HG03521 (cell line): ENCODE measurements around the gene TLX1.

Experiments used
- ATAC-seq: cut with Tn5 transposase; IDR thresholded peaks from one replicate; pipeline ENCODE4 v1.9.1; 2021; ENCODE audit warnings: mild to moderate bottlenecking, moderate library complexity; ENCODE audit not compliant: unreplicated experiment

The TLX1 gene

DNA sequence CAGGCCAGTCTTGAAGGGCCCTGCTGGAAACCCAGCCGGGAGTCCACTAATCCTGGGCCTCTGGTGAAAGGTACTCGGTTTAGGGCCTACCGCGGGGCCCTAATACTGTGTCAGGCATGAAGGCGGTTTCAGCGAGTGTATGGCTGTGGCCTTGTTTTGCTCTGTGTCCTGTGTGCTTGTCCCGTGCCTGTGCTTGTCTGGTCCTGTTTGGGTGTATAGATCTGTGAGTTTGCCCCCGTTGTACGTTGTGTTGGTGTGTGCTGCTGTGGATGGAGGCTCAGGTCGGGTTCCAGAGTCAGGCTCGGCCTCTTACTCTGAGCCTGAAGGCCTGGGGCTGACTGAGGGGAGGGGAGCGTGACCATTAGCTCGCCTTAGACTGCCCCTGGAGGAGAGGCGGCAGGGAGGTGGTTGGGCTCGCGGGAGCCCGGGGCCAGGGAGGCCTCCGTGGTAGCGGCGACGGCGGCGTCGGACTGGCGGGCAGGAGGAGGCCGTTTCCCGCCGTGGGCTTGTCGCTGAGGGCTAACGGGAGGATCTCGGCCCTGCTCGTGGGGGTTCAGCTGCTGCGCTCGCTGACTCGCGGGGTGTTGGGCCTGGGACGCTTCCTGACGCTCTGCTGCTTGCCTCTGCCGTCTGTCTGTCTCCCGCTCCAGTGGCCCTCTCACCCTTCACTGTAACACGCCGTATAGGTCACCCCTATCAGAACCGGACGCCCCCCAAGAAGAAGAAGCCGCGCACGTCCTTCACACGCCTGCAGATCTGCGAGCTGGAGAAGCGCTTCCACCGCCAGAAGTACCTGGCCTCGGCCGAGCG, 2.6 kb downstream of the TLX1 start:
- ATAC-seq, result no peak

DNA sequence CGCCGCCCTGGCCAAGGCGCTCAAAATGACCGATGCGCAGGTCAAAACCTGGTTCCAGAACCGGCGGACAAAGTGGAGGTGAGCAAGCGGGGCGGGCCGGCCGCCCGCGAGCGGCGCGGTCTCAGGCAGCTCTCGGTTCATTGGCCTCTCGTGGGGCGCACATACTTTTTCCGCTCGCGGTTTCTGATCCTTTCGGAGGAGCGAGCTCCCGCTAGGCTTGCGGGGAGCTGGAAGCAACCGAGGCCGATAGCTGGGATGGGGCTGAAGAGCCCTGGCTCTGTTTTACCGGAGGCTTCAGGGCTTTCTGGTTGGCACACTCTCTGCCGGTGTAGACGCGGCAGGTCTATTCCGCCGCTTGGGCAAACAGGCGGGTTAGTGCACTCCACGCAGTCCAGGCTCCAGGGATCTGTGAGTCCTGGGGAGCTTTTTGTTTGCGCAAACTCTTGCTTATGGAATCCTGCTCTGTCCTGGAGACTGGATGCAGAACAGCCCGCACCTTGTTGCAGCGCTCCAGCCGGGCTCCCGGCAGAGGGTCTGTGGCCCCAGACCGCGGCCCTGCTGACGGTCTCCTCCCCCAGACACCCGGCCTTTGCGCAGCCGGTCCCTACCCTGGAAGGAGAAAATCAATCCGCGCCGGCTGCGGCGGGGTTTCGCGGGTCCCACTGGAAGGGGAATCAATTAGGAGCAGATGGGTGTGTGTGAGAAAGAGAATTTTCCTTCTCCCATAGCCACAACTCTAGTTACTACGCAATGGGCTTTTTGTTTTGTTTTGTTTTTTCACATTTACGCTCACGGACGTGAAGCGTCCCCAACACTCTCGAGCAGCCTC, 3.4 kb downstream of the TLX1 start:
- ATAC-seq, result no peak

DNA sequence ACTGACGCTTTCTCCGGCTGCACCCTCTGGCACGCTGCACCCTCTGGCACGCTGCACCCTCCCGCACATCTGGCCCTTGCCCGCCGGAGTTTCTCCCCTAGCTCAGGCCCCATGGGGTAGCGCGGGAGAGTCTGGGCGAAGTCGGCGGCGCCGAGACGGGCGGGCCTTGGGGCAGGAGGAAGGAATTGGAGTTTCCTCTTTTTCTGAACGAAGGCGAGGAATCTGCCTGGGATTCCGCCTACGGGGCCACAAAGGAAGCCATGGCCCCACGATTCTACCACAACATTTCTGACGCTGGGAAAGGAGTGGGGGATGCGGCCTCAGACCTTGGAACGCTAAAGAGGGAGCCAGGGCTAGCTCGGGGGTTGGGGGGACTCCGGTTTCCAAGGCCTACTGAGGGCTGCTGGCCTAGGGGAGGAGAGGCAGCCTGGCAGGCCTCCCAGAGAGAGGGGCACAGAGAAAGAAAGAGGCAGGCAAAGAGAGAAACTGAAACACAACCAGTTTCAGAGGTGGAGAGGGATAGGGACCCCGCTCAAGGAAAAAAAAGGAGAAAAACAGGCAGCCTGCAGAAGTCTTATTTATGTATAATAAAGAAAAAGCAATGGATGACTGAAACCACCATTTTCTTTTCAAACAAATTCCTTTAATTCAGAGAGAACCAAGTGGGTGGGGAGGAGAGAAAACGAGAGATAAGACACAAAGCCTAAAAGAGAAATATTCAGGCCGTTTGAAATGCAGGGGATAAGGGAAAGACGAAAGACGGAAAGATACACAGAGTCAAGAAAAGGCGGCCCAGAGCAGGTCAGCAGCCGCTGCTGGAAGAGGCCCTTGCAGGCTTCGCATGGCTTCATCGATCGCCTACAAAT, 4.3 kb downstream of the TLX1 start:
- ATAC-seq, result no peak

DNA sequence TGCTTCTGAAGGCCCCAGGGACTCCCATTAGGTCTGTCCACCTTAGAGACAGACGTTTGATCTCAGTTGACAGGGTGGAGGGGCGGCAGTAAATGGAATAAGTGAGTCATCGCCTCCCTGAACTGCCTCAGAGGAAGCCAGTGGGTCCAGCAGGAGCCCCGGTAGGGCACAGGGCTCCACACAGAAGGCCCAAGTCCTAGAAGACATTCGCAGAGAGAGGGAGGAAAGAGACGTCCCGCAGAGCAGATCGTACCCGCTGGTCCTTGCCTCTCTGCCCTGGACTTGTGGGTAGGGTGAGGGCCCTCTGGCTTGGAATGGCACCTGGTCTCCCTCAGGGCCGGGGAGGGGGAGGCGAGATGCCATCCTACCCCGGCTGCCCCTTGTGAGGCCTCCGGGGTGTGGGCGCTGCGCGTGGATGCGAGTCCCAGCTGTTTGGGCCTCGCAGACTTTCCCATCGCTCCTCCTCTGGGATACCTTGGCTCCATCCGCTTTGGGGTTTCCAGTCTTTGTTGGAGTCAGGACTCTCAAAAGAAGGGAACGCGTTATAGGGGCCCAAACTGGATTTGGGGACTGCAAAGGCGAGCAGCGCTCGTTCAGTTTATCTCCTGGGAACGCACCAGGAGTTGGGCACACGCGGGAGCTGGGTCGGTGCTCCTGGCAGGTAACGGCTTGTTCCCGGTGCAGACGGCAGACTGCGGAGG, 5.1 kb downstream of the TLX1 start:
- ATAC-seq, result no peak

DNA sequence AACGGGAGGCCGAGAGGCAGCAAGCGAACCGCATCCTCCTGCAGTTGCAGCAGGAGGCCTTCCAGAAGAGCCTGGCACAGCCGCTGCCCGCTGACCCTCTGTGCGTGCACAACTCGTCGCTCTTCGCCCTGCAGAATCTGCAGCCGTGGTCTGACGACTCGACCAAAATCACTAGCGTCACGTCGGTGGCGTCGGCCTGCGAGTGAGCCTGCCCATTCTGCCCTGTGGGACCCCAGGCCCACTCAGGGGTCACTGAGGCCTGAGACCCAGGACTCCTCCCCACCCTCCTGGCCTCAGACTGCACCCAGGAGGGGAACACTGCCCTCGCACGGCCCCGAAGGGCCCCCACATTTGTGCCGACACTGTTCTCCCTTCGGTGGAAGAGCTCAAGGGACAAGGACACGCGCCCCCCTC, 5.6 kb downstream of the TLX1 start:
- ATAC-seq, result no peak

DNA sequence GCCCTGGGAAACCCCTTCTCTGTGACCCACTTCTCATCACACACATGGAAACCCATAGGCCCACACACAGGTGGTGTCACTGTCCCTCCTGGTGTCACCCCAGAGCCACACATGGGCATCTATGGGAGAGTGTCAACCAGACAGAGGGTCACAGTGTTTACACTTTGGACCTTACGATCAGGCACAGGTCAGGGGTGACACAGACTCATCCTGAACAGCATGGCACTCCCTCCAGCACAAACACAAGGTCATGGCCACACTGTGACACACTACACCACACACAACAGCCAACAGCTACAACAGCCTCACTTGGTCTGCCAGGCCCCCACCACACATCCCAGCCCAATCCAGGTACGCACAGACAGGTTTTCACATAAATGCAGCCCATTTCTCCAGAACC, 6.2 kb downstream of the TLX1 start:
- ATAC-seq, result no peak

DNA sequence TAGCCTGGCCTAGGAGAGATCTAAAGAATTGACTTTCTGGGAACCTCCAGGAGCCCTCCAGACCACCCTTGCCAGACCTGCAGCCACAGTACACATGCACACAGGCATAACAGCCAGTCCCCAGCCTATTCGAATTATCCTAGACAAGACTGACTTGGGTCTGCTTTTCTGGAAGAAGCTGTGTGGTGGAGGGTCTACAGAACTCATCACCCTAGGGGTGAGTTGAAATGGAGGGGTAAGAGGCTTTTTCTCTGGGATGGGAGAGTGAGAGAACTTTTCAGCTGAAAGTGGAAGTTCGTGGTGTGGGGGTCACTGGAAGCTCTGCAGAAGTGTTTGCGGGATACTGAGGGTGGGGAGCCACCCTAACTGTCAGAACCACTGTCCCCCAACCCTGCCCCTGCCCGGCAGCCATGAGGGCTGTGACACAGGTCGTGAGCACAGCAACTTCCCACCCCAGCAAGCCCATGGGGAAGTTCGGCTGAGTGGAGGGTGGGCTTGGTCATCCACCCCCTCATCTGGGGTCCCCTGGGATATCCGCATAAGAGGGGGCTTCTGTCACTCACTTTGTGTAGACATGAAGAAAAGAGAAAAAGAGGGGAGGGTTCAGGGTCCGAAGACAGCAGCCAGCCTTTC, 7.8 kb downstream of the TLX1 start:
- no peak for ATAC-seq

DNA sequence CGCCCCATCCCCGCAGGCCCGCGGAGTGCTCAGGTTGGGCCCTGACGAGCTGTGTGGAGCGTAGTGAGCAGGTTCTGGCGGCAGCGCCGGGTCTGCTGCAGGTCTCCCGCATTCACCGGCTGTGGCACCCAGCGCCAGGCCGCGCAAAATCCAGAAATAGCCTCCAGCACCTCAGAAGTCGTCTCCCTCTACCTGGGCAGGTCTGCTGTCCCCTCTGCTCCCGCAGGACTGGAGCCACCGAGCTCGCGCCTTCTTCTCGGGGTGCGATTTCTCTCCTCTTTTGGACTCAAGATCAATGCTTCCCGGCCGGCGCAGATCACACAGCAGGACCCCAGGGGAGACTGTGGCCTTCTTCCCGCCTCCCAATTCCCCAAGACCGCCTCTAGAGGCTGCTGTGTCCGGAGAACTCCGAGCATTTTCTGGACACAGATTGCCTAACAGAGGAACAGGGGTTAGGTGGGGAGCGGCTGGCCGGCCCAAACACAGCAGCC, 8.4 kb downstream of the TLX1 start:
- ATAC-seq, result no peak

DNA sequence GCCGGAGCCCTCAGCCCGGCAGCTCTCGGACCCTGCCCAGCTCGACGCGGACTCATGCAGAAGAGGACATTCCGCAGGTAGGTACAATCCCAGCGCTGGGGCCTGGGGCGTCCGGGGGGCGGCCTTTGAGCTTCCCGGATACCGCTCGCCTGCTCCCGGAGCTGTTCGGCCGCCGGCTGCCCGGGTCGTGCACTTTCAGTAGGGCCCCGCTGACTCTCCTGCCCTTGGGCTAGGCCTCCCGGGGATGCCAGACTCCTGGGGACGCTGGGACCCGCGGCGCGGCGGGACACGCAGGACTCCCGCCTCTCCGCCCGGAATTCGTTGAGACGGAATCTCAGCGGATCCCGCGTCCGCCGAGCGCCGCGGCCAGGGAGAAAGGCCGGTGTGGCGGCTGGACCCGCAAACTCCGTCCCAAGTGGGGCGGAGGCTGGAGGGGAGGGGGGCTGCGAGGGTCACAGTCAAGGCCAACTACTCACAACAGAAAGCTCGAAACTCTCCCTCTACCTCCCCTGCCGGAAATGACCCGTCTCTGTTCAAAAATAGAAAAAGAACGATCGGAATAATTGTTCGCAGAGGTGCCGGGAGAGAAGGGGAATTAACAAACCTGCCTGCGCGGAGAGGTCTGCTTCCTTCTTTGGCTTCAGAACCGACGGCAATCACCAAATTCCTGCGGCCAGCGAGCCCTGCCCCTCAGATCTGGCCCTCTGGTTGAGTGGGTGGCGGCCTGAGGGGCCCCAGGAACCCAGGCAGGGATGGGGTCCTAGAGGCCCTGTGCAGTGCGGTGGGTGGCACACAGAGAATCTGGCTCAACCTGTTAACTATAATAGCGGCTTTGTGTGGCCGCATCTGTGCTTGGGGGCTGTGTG, 9.2 kb downstream of the TLX1 start:
- ATAC-seq, result no peak

DNA sequence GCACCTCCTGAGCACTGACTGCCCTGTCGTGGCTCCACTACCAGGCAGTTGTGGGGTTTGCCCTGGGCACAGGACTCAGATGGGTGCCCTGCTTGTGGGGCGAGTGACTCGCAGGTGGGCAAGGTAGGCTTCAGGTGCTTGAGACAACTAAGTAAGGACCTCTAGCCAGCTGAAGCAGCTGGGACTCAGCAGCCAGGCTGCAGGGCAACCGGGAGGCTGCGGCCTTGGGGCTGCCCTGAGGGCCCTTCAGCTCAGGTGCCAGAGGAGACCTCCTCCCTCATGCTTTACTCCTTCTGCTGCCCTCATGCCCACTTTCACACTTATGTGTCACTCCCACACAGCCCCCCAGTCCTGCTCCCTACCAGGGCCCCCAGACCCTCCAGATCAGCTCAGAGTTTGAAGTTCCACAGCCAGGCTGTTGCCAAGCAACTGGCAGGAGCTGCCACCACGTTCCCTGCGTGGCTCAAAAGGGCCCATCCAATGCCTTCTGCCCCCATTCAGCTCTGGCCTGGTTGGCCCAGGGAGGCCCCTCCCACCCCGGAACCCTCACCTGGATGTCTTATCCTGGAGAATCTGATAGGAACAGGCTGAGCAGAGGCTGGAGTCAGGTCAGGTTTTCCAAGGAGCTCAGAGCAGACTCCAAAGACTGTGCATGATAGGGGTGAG, 10.0 kb downstream of the TLX1 start:
- no peak for ATAC-seq

DNA sequence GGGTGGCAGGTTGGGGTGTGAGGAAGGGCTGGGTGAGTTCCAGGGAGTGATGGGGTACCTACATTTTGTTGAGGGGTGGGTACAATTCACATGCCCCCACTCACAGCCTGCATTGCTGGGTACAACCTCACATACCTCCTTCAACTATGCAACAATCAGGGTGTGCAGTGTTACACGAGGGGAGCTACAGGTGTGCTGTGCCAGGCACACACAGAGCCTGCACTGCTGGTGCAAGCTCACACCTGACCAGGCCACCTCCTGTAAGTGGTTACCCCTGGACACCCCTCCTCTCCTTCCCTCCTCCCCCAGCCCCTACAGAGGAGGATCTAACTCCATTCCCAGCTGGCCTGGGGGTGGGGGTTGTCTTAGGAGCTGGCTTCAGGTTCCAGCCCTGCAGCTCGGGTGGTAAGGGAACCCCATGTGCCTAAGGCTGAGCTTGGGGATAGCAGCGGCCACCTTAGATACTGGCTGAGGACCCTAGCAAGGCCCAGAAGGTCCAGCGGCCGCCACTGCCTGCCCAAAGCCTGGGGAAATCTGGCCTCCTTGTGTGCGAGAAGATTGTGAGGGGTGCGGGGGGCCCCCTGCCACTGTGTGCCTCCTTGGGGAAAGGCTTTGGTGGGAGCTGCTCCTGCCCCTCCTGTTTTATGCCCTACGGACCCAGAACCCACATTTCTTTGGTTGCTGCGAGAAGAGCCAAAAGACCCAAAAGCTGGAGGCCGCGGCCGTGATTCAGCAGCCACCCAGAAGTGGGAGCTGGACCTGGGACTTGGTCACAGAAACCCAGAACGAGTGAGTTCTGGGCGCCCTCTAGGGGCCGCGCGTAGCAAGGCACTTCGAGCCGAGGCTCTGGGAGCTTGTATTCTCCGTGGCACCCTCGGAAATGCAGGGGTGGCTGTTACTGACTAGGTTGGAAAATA, 10.8 kb downstream of the TLX1 start:
- no peak for ATAC-seq

DNA sequence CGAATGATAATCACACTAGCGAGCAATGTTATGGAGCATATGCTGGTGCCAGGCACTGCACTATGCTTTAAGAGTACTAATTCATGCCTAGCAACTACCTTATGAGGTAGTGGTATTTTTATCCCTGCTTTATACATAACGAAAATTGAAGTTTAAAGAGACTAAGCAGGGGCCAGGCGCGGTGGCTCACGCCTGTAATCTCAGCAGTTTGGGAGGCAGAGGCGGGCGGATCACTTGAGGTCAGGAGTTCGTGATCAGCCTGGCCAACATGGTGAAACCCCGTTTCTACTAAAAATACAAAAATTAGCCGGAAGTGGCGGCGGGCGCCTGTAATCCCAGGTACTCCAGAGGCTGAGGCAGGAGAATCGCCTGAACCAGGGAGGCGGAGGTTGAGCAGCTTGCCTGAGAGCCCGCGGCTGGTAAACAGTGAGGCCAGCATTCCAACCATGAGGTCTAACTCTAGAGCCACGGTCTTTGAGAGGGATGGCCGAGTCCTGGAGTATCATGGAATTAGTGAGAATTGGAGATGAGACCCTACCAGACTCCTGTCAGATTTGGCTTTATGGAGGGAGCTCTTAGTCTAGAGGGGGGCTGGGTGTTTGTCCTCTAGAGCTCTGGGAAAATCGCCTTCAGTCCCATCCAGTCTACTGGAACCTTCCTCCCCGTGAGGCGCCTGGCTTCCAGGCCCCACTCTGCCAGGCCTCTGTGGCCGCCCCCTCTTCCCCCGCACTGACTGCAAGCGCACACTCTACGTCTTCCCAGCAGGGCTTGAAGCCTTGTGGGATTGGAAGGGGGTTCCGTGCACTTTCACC, 11.6 kb downstream of the TLX1 start:
- ATAC-seq, result no peak

DNA sequence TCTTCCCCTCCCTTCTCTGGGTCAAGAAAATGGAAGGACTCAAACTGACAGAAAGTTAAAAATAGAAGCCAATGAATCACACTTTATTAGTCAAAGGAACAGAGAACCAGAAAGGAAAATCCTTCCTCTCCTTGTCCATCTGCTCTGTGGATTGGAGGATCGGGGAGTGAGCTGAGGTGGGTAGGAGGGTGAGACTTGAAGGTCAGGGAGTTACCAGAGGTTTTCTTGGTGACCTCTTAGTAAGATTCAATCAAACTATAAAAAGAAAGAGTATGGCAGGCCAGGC, 12.2 kb downstream of the TLX1 start:
- no peak for ATAC-seq

DNA sequence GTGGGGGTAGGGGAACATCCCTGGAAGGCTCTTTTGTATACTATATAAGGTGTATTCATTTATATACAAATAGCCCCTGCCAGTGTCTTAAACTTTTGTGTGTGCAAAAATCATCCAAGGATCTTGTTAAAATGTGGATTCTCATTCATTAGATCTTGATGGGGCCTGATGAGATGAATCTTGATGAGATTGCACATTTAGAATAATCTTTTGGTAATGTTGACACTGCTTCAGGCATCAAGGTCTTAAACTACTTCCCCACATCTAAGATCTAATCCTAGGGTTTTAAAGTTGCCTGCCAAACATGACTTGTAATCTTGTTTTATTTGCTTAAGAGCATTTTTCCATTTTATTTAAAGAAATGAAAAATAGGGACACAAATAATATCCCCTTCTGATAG, 13.0 kb downstream of the TLX1 start:
- no peak for ATAC-seq

DNA sequence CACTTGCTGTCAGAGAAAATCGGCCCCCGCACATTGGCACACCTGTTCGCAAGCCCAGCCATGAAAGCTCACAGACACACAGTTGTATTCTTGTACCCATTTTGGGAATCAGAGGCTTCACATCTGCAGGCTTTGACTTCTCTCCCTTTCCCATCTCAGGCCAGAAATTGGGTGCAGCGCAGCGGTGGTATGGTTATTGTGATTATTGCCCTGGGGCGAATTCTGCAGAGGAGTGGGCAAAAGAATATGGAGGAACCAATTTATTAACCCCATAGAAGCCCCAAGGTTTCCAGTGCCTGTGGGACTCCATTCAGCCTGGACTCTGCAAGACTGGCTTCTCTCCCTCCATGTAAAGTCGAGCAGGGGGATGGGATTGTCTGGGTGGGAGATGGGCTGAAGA, 14.0 kb downstream of the TLX1 start:
- no peak for ATAC-seq

DNA sequence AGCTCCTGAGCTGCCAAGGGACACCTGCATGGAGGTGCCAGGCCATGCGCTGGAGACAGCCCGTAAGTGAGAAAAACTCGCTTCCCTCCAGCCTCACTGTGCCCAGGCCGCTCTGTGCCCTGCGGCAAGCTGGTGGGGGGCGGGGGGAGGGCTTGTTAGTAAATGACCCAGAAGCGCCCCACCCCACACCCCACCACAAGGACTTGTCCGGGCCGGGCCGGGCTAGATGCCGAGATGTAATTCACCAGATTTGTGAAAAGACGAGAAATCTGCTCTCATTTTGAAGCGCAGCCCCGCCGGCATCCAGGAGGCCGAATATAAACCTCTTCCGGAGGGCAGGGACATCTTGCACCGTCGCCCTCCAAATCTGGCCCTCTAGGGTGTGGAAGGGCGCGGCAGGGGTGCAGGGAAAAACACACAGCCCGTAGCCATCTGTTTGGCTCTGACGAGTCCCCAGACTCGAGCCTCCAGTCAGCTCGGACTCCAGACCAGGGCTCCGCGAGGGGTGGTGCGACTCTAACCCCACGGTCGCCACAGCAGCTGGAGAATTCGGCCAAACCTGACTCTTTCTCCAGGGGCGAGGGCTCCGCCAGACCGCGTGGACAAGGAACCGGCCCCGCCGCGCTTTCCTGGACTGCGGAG, 14.8 kb downstream of the TLX1 start:
- no peak for ATAC-seq
